B cell (primary cell): Measurements from ENCODE around the gene KRT9.

Experiments used
- EZH2 ChIP-seq: IDR thresholded peaks from 2 replicates; pipeline ENCODE4 v1.6.1; 2012; ENCODE audit warnings: borderline replicate concordance, low read depth, mild to moderate bottlenecking, moderate library complexity, low read length; ENCODE audit not compliant: insufficient read depth, poor library complexity, severe bottlenecking
- TF ChIP-seq, protein P1 (sequence below): fragments of 200-600 bp; IDR thresholded peaks from one replicate; pipeline ENCODE4 v1.8.0; 2022; ENCODE audit warnings: antibody characterized with exemption, mild to moderate bottlenecking

DNA sequence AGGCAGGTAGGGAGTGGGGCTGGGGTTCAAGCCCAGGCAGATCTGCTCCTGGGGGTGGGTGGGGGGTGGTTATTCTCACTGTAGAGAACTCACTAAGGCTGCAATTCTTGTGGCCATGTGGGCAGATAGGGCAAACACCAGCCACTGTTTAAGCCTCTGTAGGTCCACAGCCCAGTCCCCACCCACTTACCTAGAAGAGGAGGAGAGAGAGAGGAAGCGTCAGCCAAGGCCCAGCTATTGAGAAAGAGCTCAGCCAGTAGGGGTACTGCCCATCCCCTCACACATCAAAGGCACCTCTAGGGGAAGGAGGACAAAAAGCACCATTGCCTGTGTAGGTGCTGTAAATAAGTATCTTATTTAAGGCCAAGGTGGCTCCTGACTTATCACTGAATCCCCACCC, 27.8 kb upstream of the KRT9 start:
- TF ChIP-seq, protein P1, sequence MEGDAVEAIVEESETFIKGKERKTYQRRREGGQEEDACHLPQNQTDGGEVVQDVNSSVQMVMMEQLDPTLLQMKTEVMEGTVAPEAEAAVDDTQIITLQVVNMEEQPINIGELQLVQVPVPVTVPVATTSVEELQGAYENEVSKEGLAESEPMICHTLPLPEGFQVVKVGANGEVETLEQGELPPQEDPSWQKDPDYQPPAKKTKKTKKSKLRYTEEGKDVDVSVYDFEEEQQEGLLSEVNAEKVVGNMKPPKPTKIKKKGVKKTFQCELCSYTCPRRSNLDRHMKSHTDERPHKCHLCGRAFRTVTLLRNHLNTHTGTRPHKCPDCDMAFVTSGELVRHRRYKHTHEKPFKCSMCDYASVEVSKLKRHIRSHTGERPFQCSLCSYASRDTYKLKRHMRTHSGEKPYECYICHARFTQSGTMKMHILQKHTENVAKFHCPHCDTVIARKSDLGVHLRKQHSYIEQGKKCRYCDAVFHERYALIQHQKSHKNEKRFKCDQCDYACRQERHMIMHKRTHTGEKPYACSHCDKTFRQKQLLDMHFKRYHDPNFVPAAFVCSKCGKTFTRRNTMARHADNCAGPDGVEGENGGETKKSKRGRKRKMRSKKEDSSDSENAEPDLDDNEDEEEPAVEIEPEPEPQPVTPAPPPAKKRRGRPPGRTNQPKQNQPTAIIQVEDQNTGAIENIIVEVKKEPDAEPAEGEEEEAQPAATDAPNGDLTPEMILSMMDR = no peak
- TF ChIP-seq EZH2 = no peak
